Liver (tissue), 9 donors: Measurements from ENCODE around the gene SLC52A1. TPM values are rescaled to one million over a fixed set of nuclear protein-coding genes. Genes with fewer than 3 reads are reported as not detected.

Source experiments
- DNase-seq: peaks from one replicate; pipeline ENCODE4 v3.0.0-alpha.2; 2017; ENCODE audit warnings: low spot score
- H3K27ac ChIP-seq, 2 donors: one replicate each; pipeline ENCODE4 v1.7.0; 2013; ENCODE audit warnings: inconsistent platforms in 2 of 2, low read length in 2 of 2, control low read depth in 1 of 2, low read depth in 1 of 2, mild to moderate bottlenecking in 1 of 2
- H3K27me3 ChIP-seq, 4 donors: one replicate each; pipeline versions ENCODE4 v1.6.1 to v1.7.0; 2013; ENCODE audit warnings: low read length in 3 of 4, inconsistent platforms in 1 of 4, mild to moderate bottlenecking in 1 of 4, moderate library complexity in 1 of 4; ENCODE audit not compliant: control insufficient read depth in 4 of 4, insufficient read depth in 4 of 4
- H3K36me3 ChIP-seq, 4 donors: one replicate each; pipeline versions ENCODE4 v1.6.1 to v1.7.0; 2013; ENCODE audit warnings: low read length in 3 of 4, mild to moderate bottlenecking in 3 of 4, low read depth in 1 of 4, moderate library complexity in 1 of 4; ENCODE audit not compliant: control insufficient read depth in 4 of 4, insufficient read depth in 3 of 4
- H3K4me1 ChIP-seq, 4 donors: one replicate each; pipeline versions ENCODE4 v1.6.1 to v1.7.0; 2013; ENCODE audit warnings: low read length in 3 of 4, mild to moderate bottlenecking in 3 of 4, moderate library complexity in 1 of 4; ENCODE audit not compliant: control insufficient read depth in 4 of 4, insufficient read depth in 4 of 4
- H3K4me3 ChIP-seq, 3 donors: one replicate each; pipeline versions ENCODE4 v1.6.1 to v1.7.0; 2013; ENCODE audit warnings: low read length in 3 of 3, control low read depth in 1 of 3, low read depth in 1 of 3, mild to moderate bottlenecking in 1 of 3
- H3K9ac ChIP-seq, 2 donors: one replicate each; pipeline ENCODE4 v1.7.0; 2013; ENCODE audit warnings: low read length in 2 of 2, mild to moderate bottlenecking in 2 of 2, moderate library complexity in 2 of 2, control low read depth in 1 of 2, low read depth in 1 of 2
- H3K9me3 ChIP-seq, 4 donors: one replicate each; pipeline versions ENCODE4 v1.6.1 to v1.7.0; 2013; ENCODE audit warnings: low read length in 3 of 4; ENCODE audit not compliant: control insufficient read depth in 4 of 4
- EGR1 ChIP-seq, 2 donors: IDR thresholded peaks; 2 replicates each; pipeline ENCODE4 v1.6.1; 2016 to 2018; ENCODE audit warnings: antibody characterized with exemption in 2 of 2, low read depth in 2 of 2
- FOXA1 ChIP-seq: IDR thresholded peaks from 2 replicates; pipeline ENCODE4 v1.6.1; 2016; ENCODE audit warnings: antibody characterized with exemption
- FOXA2 ChIP-seq: IDR thresholded peaks from 2 replicates; pipeline ENCODE4 v1.6.1; 2016; ENCODE audit warnings: antibody characterized with exemption
- GABPA ChIP-seq, 2 donors: IDR thresholded peaks in 1 of 2; conservative IDR thresholded peaks in 1 of 2; 2 replicates each; pipeline ENCODE4 v1.6.1; 2016; ENCODE audit warnings: antibody characterized with exemption in 2 of 2, mild to moderate bottlenecking in 1 of 2, moderate library complexity in 1 of 2
- HNF4A ChIP-seq, 2 donors: conservative IDR thresholded peaks; 2 replicates each; pipeline ENCODE4 v1.6.1; 2016; ENCODE audit warnings: antibody characterized with exemption in 2 of 2, mild to moderate bottlenecking in 2 of 2
- JUND ChIP-seq, 2 donors: IDR thresholded peaks; 2 replicates each; pipeline ENCODE4 v1.6.1; 2016; ENCODE audit warnings: antibody characterized with exemption in 2 of 2
- NR2F2 ChIP-seq: IDR thresholded peaks from 2 replicates; pipeline ENCODE4 v1.6.1; 2016; ENCODE audit warnings: antibody characterized with exemption
- RAD21 ChIP-seq, 2 donors: IDR thresholded peaks; 2 replicates each; pipeline ENCODE4 v1.6.1; 2016; ENCODE audit warnings: antibody characterized with exemption in 2 of 2, mild to moderate bottlenecking in 2 of 2
- RXRA ChIP-seq, 2 donors: IDR thresholded peaks; 2 replicates each; pipeline ENCODE4 v1.6.1; 2017 to 2018; ENCODE audit warnings: antibody characterized with exemption in 2 of 2, mild to moderate bottlenecking in 1 of 2
- SP1 ChIP-seq: IDR thresholded peaks from 2 replicates; pipeline ENCODE4 v1.6.1; 2018; ENCODE audit warnings: antibody characterized with exemption, mild to moderate bottlenecking
- TAF1 ChIP-seq: conservative IDR thresholded peaks from 2 replicates; pipeline ENCODE4 v1.6.1; 2016; ENCODE audit warnings: antibody characterized with exemption, mild to moderate bottlenecking
- YY1 ChIP-seq: IDR thresholded peaks from 2 replicates; pipeline ENCODE4 v1.6.1; 2016; ENCODE audit warnings: antibody characterized with exemption, mild to moderate bottlenecking
- WGBS: extraction: QIAGEN DNeasy Blood & Tissue Kit; methylation state at CpG from one replicate; pipeline ENCODE4 v1.1.7; 2013; 5-methylcytosine and 5-hydroxymethylcytosine counted together
- polyA plus RNA-seq, 2 donors: library from polyadenylated mRNA; stranded (reverse) in 1 of 2; unstranded in 1 of 2; fragments of 200-250 nt in 1 of 2; fragments of >200 nt in 1 of 2; fragmentation: Nextera tagmentation in 1 of 2; extraction: Ambion mirVana in 1 of 2; gene quantifications; one replicate each; pipeline versions ENCODE4 v1.2.1 to v1.2.3, GENCODE V29; 2013 to 2015
- total RNA-seq, 2 donors: library from RNA; depleted of rRNA; stranded (reverse); fragments of >200 nt; gene quantifications; one replicate each; pipeline ENCODE4 v1.2.3, GENCODE V29; 2014
- TF ChIP-seq, protein P1 (sequence below): fragments of 150-350 bp; IDR thresholded peaks from 2 replicates; pipeline ENCODE4 v1.5.1; 2017; ENCODE audit warnings: improper control_type of control experiment, low read depth, low read length; ENCODE audit not compliant: missing input control
- TF ChIP-seq, protein P2 (sequence below): IDR thresholded peaks from 2 replicates; pipeline ENCODE4 v1.6.1; 2016; ENCODE audit warnings: antibody characterized with exemption
- TF ChIP-seq, protein P3 (sequence below): IDR thresholded peaks from 2 replicates; pipeline ENCODE4 v1.6.1; 2016; ENCODE audit warnings: antibody characterized with exemption, mild to moderate bottlenecking
- donor health status: healthy.
- donor health status: healthy.
- donor health status: healthy.
- donor health status: healthy.
- donor health status: healthy.

SLC52A1 gene
- total and polyA plus RNA-seq, 4 donors, result 0.08 to 0.28 (median 0.11) TPM; not detected in 1

DNA sequence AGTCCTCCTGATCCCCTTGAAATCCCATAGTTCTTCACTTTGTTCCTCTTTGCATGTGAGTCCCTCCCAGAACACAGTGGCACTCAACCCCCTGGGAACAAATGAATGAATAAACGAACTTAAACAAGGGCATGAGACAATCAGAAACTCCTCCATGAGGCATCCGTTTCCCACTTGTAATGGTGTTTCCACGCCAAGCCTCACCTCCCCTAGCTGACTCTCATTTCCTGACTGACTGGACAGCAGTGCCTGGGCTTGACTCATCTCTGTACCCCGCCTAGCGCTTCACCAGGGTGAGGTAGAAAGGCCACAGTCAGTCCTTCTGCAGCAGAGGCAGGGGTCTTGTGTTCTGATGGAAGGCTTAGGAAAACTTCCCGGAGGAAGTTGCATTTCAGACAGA lies 23.3 kb downstream of the SLC52A1 start:
- no peak for TF ChIP-seq FOXA1
- no peak for TF ChIP-seq YY1
- TF ChIP-seq TAF1, result no peak
- no peak for TF ChIP-seq EGR1 (IDR thresholded peaks at IDR 0.05; ENCODE audit: low read depth in 2 of 2)
- TF ChIP-seq NR2F2, result no peak
- no peak for TF ChIP-seq JUND (IDR thresholded peaks at IDR 0.05)
- TF ChIP-seq, protein P1, sequence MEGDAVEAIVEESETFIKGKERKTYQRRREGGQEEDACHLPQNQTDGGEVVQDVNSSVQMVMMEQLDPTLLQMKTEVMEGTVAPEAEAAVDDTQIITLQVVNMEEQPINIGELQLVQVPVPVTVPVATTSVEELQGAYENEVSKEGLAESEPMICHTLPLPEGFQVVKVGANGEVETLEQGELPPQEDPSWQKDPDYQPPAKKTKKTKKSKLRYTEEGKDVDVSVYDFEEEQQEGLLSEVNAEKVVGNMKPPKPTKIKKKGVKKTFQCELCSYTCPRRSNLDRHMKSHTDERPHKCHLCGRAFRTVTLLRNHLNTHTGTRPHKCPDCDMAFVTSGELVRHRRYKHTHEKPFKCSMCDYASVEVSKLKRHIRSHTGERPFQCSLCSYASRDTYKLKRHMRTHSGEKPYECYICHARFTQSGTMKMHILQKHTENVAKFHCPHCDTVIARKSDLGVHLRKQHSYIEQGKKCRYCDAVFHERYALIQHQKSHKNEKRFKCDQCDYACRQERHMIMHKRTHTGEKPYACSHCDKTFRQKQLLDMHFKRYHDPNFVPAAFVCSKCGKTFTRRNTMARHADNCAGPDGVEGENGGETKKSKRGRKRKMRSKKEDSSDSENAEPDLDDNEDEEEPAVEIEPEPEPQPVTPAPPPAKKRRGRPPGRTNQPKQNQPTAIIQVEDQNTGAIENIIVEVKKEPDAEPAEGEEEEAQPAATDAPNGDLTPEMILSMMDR, result no peak
- TF ChIP-seq RAD21 (IDR thresholded peaks at IDR 0.05), result no peak
- no peak for TF ChIP-seq FOXA2
- TF ChIP-seq, protein P2, sequence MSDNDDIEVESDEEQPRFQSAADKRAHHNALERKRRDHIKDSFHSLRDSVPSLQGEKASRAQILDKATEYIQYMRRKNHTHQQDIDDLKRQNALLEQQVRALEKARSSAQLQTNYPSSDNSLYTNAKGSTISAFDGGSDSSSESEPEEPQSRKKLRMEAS, result no peak
- no peak for TF ChIP-seq GABPA (IDR thresholded peaks at IDR 0.05 in 1 of 2, conservative IDR thresholded peaks at IDR 0.05 in 1 of 2)
- TF ChIP-seq SP1, result no peak
- no peak for TF ChIP-seq RXRA (IDR thresholded peaks at IDR 0.05)
- TF ChIP-seq HNF4A (conservative IDR thresholded peaks at IDR 0.05), result no peak
- H3K36me3 ChIP-seq, result peaks cover 25 to 78% (median 45%) of the 10 kb centered on the region in 4 donors
- DNase-seq, result no peak
- no peak overlapping the region for H3K4me3 ChIP-seq
- H3K9me3 ChIP-seq, result no peaks in the 10 kb centered on the region
- no peak overlapping the region for H3K9ac ChIP-seq
- H3K27me3 ChIP-seq, result no peaks in the 10 kb centered on the region
- no peaks in the 10 kb centered on the region for H3K4me1 ChIP-seq
- H3K27ac ChIP-seq, result no peak overlapping the region
- WGBS, result 80% methylated on average over 6 of the region's 6 CpGs

DNA sequence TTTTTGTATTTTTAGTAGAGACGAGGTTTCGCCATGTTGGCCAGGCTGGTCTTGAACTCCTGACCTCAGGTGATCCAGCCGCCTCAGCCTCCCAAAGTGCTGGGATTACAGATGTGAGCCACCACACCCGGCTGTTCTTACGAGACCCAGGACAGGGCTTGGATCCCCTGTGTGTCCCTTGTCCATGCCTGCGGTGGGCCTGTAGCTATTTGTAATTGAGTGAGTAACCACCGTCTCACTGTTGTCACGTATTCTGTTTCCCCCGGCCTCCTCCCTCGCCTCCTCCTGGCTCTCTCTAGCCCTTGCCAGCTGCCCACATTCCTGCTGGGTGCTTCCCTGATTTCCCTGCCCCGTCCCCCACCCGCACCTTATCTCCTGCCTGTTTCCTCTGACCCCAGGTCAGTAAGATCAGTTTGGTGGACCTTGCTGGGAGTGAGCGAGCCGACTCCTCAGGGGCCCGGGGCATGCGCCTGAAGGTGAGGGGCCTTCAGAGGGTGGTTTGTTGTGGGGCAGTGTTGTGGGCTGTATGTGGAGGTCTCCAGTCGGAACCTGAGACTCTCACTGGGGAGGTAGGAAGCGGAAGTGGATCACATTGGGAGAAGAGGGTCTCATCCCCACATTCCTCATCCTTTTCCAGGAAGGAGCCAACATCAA lies 31.9 kb downstream of the SLC52A1 start:
- no peak for TF ChIP-seq GABPA (IDR thresholded peaks at IDR 0.05 in 1 of 2, conservative IDR thresholded peaks at IDR 0.05 in 1 of 2)
- no peak for TF ChIP-seq JUND (IDR thresholded peaks at IDR 0.05)
- TF ChIP-seq, protein P2, result no peak
- TF ChIP-seq YY1, result no peak
- no peak for TF ChIP-seq FOXA1
- TF ChIP-seq, protein P3, sequence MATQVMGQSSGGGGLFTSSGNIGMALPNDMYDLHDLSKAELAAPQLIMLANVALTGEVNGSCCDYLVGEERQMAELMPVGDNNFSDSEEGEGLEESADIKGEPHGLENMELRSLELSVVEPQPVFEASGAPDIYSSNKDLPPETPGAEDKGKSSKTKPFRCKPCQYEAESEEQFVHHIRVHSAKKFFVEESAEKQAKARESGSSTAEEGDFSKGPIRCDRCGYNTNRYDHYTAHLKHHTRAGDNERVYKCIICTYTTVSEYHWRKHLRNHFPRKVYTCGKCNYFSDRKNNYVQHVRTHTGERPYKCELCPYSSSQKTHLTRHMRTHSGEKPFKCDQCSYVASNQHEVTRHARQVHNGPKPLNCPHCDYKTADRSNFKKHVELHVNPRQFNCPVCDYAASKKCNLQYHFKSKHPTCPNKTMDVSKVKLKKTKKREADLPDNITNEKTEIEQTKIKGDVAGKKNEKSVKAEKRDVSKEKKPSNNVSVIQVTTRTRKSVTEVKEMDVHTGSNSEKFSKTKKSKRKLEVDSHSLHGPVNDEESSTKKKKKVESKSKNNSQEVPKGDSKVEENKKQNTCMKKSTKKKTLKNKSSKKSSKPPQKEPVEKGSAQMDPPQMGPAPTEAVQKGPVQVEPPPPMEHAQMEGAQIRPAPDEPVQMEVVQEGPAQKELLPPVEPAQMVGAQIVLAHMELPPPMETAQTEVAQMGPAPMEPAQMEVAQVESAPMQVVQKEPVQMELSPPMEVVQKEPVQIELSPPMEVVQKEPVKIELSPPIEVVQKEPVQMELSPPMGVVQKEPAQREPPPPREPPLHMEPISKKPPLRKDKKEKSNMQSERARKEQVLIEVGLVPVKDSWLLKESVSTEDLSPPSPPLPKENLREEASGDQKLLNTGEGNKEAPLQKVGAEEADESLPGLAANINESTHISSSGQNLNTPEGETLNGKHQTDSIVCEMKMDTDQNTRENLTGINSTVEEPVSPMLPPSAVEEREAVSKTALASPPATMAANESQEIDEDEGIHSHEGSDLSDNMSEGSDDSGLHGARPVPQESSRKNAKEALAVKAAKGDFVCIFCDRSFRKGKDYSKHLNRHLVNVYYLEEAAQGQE, result no peak
- no peak for DNase-seq
- H3K27ac ChIP-seq, result no peak overlapping the region
- H3K27me3 ChIP-seq, result no peaks in the 10 kb centered on the region
- H3K9ac ChIP-seq, result no peak overlapping the region
- peaks cover 31 to 62% (median 54%) of the 10 kb centered on the region in 4 donors for H3K36me3 ChIP-seq
- WGBS, result 89% methylated on average over 18 of the region's 18 CpGs
- H3K4me3 ChIP-seq, result no peak overlapping the region
- peaks cover 2 to 26% (median 21%) of the 10 kb centered on the region in 4 donors for H3K4me1 ChIP-seq
- no peaks in the 10 kb centered on the region for H3K9me3 ChIP-seq
